HCT116 (cell line): ENCODE results near the gene NEUROG1. TPM values are rescaled to one million over a fixed set of nuclear protein-coding genes. Genes with fewer than 3 reads are reported as not detected.
"Not testable (repeated sequence)": the region's sequence is repeated elsewhere in the genome, so short reads cannot be mapped to it uniquely, and the experiment has no call there.

ENCODE experiments used
- ATAC-seq: fragments of 200-7000 bp; cut with Tn5 transposase; 2 replicates; pipeline ENCODE4 v1.9.1; 2020; ENCODE audit warnings: mild to moderate bottlenecking, moderate library complexity
- BruUV-seq: library from RNA; stranded (reverse); fragments of 400-500 nt; replicated peaks from 2 replicates; lab custom pipeline; 2021; lab: Mats Ljungman, UMichigan
- CTCF ChIA-PET: fragments of 300-600 bp; sonication (Branson Sonifier 250); formaldehyde crosslinking; loops from one replicate; lab custom pipeline; 2021; ENCODE audit warnings: antibody characterized with exemption; lab: Charles Lee
- POLR2A ChIA-PET: fragments of 300-600, 350-600 bp; sonication (Branson Sonifier 250); formaldehyde crosslinking; loops from one replicate; lab custom pipeline; 2021; ENCODE audit warnings: antibody characterized with exemption; lab: Charles Lee
- RAD21 ChIA-PET, 2 experiments: fragments of 300-600 bp; sonication (Branson Sonifier 250); formaldehyde crosslinking; loops; one replicate each; lab custom pipeline; 2023; ENCODE audit warnings: low total read pairs in 2 of 2; ENCODE audit not compliant: uncharacterized antibody in 2 of 2, unreplicated experiment in 2 of 2, low non-redundant PET in 1 of 2; lab: Charles Lee
- DNase-seq: peaks from one replicate; pipeline ENCODE4 v3.0.0-alpha.2; 2010; ENCODE audit warnings: low read depth, low spot score
- H2AFZ ChIP-seq: fragments of 200-600 bp; shearing (Covaris generic), sonication (generic); 2 replicates; pipeline ENCODE4 v1.6.1; 2017; ENCODE audit warnings: low read depth, mixed run types, mixed read lengths, antibody characterized with exemption, low read length; ENCODE audit not compliant: poor library complexity, severe bottlenecking
- H3K27ac ChIP-seq: 2 replicates; pipeline ENCODE4 v1.5.1; 2012; ENCODE audit warnings: low read depth, low read length
- H3K27me3 ChIP-seq: fragments of 200-600 bp; sonication (generic); 2 replicates; pipeline ENCODE4 v1.6.1; 2016; ENCODE audit warnings: mixed run types, low read length, mixed read lengths; ENCODE audit not compliant: insufficient read depth
- H3K36me3 ChIP-seq, 2 experiments: fragments of 200-500 bp in 1 of 2; fragments of 200-600 bp in 1 of 2; sonication (Bioruptor generic) in 1 of 2; sonication (generic) in 1 of 2; 2 replicates each; pipeline versions ENCODE4 v1.5.1 to v1.6.1; 2014 to 2016; ENCODE audit warnings: low read length in 2 of 2, inconsistent platforms in 1 of 2, mixed read lengths in 1 of 2, mixed run types in 1 of 2; ENCODE audit not compliant: insufficient read depth in 2 of 2, control insufficient read depth in 1 of 2
- H3K4me1 ChIP-seq, 2 experiments: fragments of 200-600 bp in 1 of 2; sonication (generic) in 1 of 2; 2 replicates each; pipeline versions ENCODE4 v1.5.1 to v1.6.1; 2012 to 2017; ENCODE audit warnings: low read length in 2 of 2, inconsistent platforms in 1 of 2, mild to moderate bottlenecking in 1 of 2, mixed read lengths in 1 of 2, mixed run types in 1 of 2, moderate library complexity in 1 of 2; ENCODE audit not compliant: insufficient read depth in 2 of 2, control insufficient read depth in 1 of 2
- H3K4me2 ChIP-seq: fragments of 200-600 bp; sonication (generic); 2 replicates; pipeline ENCODE4 v1.6.1; 2017; ENCODE audit warnings: mixed run types, low read length, mixed read lengths
- H3K4me3 ChIP-seq, 2 experiments: fragments of 200-600 bp in 1 of 2; sonication (generic) in 1 of 2; replicated peaks in 1 of 2; 2 replicates each; pipeline ENCODE4 v1.5.1; 2011 to 2016; ENCODE audit warnings: low read length in 2 of 2, control low read depth in 1 of 2, low read depth in 1 of 2, mild to moderate bottlenecking in 1 of 2, mixed read lengths in 1 of 2, mixed run types in 1 of 2
- H3K79me2 ChIP-seq: fragments of 200-600 bp; sonication (generic); 2 replicates; pipeline ENCODE4 v1.6.1; 2017; ENCODE audit warnings: mild to moderate bottlenecking, mixed run types, low read length, moderate library complexity, mixed read lengths; ENCODE audit not compliant: insufficient read depth
- H3K9ac ChIP-seq: fragments of 200-600 bp; sonication (generic); 2 replicates; pipeline ENCODE4 v1.6.1; 2016; ENCODE audit warnings: low read length, mixed read lengths
- H3K9me2 ChIP-seq: fragments of 200-600 bp; sonication (generic), shearing (Covaris generic); 2 replicates; pipeline ENCODE4 v1.6.1; 2017; ENCODE audit warnings: mixed run types, mild to moderate bottlenecking, moderate library complexity; ENCODE audit not compliant: insufficient read depth
- H3K9me3 ChIP-seq, 2 experiments: fragments of 200-500 bp in 1 of 2; fragments of 200-600 bp in 1 of 2; sonication (Bioruptor generic) in 1 of 2; sonication (generic) in 1 of 2; 2 replicates each; pipeline ENCODE4 v1.6.1; 2014 to 2017; ENCODE audit warnings: low read length in 2 of 2, mixed read lengths in 2 of 2, inconsistent platforms in 1 of 2, low read depth in 1 of 2, mild to moderate bottlenecking in 1 of 2, mixed run types in 1 of 2, moderate library complexity in 1 of 2; ENCODE audit not compliant: control insufficient read depth in 1 of 2, insufficient read depth in 1 of 2
- H4K20me1 ChIP-seq: fragments of 200-600 bp; sonication (generic), shearing (Covaris generic); 2 replicates; pipeline ENCODE4 v1.6.1; 2017; ENCODE audit warnings: mixed run types, mild to moderate bottlenecking, moderate library complexity; ENCODE audit not compliant: insufficient read depth
- ELF1 ChIP-seq: IDR thresholded peaks from 2 replicates; pipeline ENCODE4 v1.6.1; 2012; ENCODE audit warnings: low read depth, borderline replicate concordance
- JUND ChIP-seq: IDR thresholded peaks from 2 replicates; pipeline ENCODE4 v1.6.1; 2012
- TCF7L2 ChIP-seq: IDR thresholded peaks from 2 replicates; pipeline ENCODE4 v1.7.0; 2011; ENCODE audit warnings: borderline replicate concordance, inconsistent platforms; ENCODE audit not compliant: insufficient read depth, insufficient read length; ENCODE audit errors: extremely low read depth
- ZBTB33 ChIP-seq: IDR thresholded peaks from 2 replicates; pipeline ENCODE4 v1.6.1; 2011; ENCODE audit warnings: mild to moderate bottlenecking, low read length, moderate library complexity; ENCODE audit not compliant: insufficient replicate concordance; ENCODE audit errors: extremely low read depth
- ZFX ChIP-seq: fragments of 450-650 bp; IDR thresholded peaks from 2 replicates; pipeline ENCODE4 v1.6.1; 2017
- ZNF274 ChIP-seq: fragments of 200-500 bp; sonication (Bioruptor generic); IDR thresholded peaks from 2 replicates; pipeline ENCODE4 v1.6.1; 2014; ENCODE audit warnings: mild to moderate bottlenecking, low read depth, low read length, inconsistent platforms
- intact Hi-C: fragments of 100-400 bp; cut with micrococcal nuclease; formaldehyde crosslinking; loops from 2 replicates; pipeline ENCODE4 v1.10.0; 2022
- total RNA-seq: library from RNA; stranded (reverse); gene quantifications from one replicate; pipeline ENCODE4 v1.2.1, GENCODE V29; 2021; ENCODE audit not compliant: unreplicated experiment

Gene NEUROG1
- total RNA-seq, 1 experiment from 2014 or later = not detected

- intact Hi-C loops = no loop called here
- ATAC-seq (no peak), DNase-seq (no peak)
- H3K9me3 ChIP-seq = no peaks in the 10 kb centered on the region
- no TSS peak for BruUV-seq
- TF ChIP-seq JUND = no peak
- TF ChIP-seq ZFX = no peak
- no peak for TF ChIP-seq TCF7L2
- TF ChIP-seq ZNF274 = no peak
- TF ChIP-seq ELF1 = no peak
- no peak for TF ChIP-seq ZBTB33
- no peak overlapping the region for H3K27ac ChIP-seq
- no peak overlapping the region for H3K4me3 ChIP-seq
- H4K20me1 ChIP-seq = no peaks in the 10 kb centered on the region
- ChIA-PET POLR2A (no interaction called here), RAD21 (no interaction called here), CTCF (interaction anchor here (0.7 kb wide), 1 partner anchor 71 kb away, joined by 3 read pairs; no protein-coding TSS in a partner anchor)
- H3K4me2 ChIP-seq = no peak overlapping the region
- no peak overlapping the region for H3K9ac ChIP-seq
- H3K9me2 ChIP-seq = no peaks in the 10 kb centered on the region
- no peak overlapping the region for H2AFZ ChIP-seq
- H3K4me1 ChIP-seq = no peaks in the 10 kb centered on the region
- no peaks in the 10 kb centered on the region for H3K79me2 ChIP-seq
- H3K36me3 ChIP-seq = no peaks in the 10 kb centered on the region
- no peaks in the 10 kb centered on the region for H3K27me3 ChIP-seq
Observed at GRCh38 chr5:135533334-135533733, 2.4 kb downstream of the NEUROG1 start.

GRCh38 chr5:135529576-135529975 is 6.2 kb downstream of the NEUROG1 start:
- intact Hi-C loops, CTCF ChIA-PET, H3K27me3 ChIP-seq, DNase-seq, H4K20me1 ChIP-seq, H3K9me3 ChIP-seq, H3K4me1 ChIP-seq, BruUV-seq, H3K27ac ChIP-seq, H3K36me3 ChIP-seq, H3K9me2 ChIP-seq, RAD21 ChIA-PET, ATAC-seq, POLR2A ChIA-PET, H3K4me2 ChIP-seq, H2AFZ ChIP-seq, H3K9ac ChIP-seq, H3K4me3 ChIP-seq, H3K79me2 ChIP-seq: not testable (repeated sequence)
